Measurements from ENCODE around the gene CEBPB.

Gene CEBPB

GRCh38 chr20:50214226-50215024 is 23.8 kb downstream of the CEBPB start:
- FAIRE-seq = no peak

GRCh38 chr20:50215101-50215690 is 24.6 kb downstream of the CEBPB start:
- no peak for FAIRE-seq

GRCh38 chr20:50215926-50216325 is 25.3 kb downstream of the CEBPB start:
- FAIRE-seq = no peak

GRCh38 chr20:50216543-50217206 is 26.0 kb downstream of the CEBPB start:
- FAIRE-seq = no peak

- FAIRE-seq = no peak
Measured at GRCh38 chr20:50217207-50217949, 26.7 kb downstream of the CEBPB start.

GRCh38 chr20:50218987-50219435 is 28.4 kb downstream of the CEBPB start:
- no peak for FAIRE-seq

GRCh38 chr20:50219600-50219999 is 29.0 kb downstream of the CEBPB start:
- no peak for FAIRE-seq

GRCh38 chr20:50220093-50220893 is 29.7 kb downstream of the CEBPB start:
- FAIRE-seq = no peak

GRCh38 chr20:50220894-50221365 is 30.3 kb downstream of the CEBPB start:
- FAIRE-seq = no peak

- no peak for FAIRE-seq
Measured at GRCh38 chr20:50221501-50222308, 31.1 kb downstream of the CEBPB start.

- FAIRE-seq = no peak
Measured at GRCh38 chr20:50222309-50223038, 31.8 kb downstream of the CEBPB start.

- no peak for FAIRE-seq
Measured at GRCh38 chr20:50223039-50224005, 32.7 kb downstream of the CEBPB start.

- no peak for FAIRE-seq
Measured at GRCh38 chr20:50224052-50224451, 33.4 kb downstream of the CEBPB start.

GRCh38 chr20:50224531-50225255 is 34.1 kb downstream of the CEBPB start:
- FAIRE-seq = peak; percentile 97

- FAIRE-seq = no peak
Measured at GRCh38 chr20:50226093-50226974, 35.7 kb downstream of the CEBPB start.

GRCh38 chr20:50227506-50227905 is 36.9 kb downstream of the CEBPB start:
- FAIRE-seq = no peak

- no peak for FAIRE-seq
Measured at GRCh38 chr20:50229156-50229607, 38.6 kb downstream of the CEBPB start.

All from endometrium (tissue), 2 donors.